Osteoblast (primary cell): ENCODE data around the gene CGB8. TPM values are rescaled to one million over a fixed set of nuclear protein-coding genes. Genes with fewer than 3 reads are reported as not detected.

ENCODE experiments used
- DNase-seq: peaks from one replicate; pipeline ENCODE4 v3.0.0; 2011; ENCODE audit warnings: low spot score, mixed read lengths; ENCODE audit not compliant: insufficient read length; ENCODE audit errors: missing footprints
- H2AFZ ChIP-seq: 2 replicates; pipeline ENCODE4 v1.6.0; 2011; ENCODE audit warnings: mild to moderate bottlenecking, low read length
- H3K27ac ChIP-seq: 2 replicates; pipeline ENCODE4 v1.5.1; 2011; ENCODE audit warnings: mild to moderate bottlenecking, low read depth, low read length, moderate library complexity
- H3K27me3 ChIP-seq: 2 replicates; pipeline ENCODE4 v1.6.0; 2012; ENCODE audit warnings: mild to moderate bottlenecking, control low read depth, inconsistent platforms, low read length, moderate library complexity; ENCODE audit not compliant: insufficient read depth
- H3K36me3 ChIP-seq: 2 replicates; pipeline ENCODE4 v1.5.1; 2011; ENCODE audit warnings: mild to moderate bottlenecking, low read length, control low read depth, moderate library complexity; ENCODE audit not compliant: insufficient read depth
- H3K4me1 ChIP-seq: 2 replicates; pipeline ENCODE4 v1.5.1; 2011; ENCODE audit warnings: mild to moderate bottlenecking, low read length, control low read depth, moderate library complexity; ENCODE audit not compliant: insufficient read depth
- H3K4me2 ChIP-seq: 2 replicates; pipeline ENCODE4 v1.6.0; 2011; ENCODE audit warnings: mild to moderate bottlenecking, low read length; ENCODE audit not compliant: insufficient read depth
- H3K4me3 ChIP-seq: fragments of 200-600 bp; sonication (generic); 3 replicates; pipeline ENCODE4 v1.5.1; 2012; ENCODE audit warnings: mild to moderate bottlenecking, low read length, inconsistent platforms; ENCODE audit not compliant: insufficient read depth
- H3K79me2 ChIP-seq: 2 replicates; pipeline ENCODE4 v1.6.0; 2012; ENCODE audit warnings: mild to moderate bottlenecking, low read length, control low read depth, inconsistent platforms; ENCODE audit not compliant: insufficient read depth
- H3K9me3 ChIP-seq: 2 replicates; pipeline ENCODE4 v1.5.1; 2011; ENCODE audit warnings: low read depth, low read length, control low read depth
- H4K20me1 ChIP-seq: 2 replicates; pipeline ENCODE4 v1.6.0; 2012; ENCODE audit warnings: mild to moderate bottlenecking, low read length, control low read depth; ENCODE audit not compliant: insufficient read depth
- total RNA-seq: library from RNA; depleted of rRNA; stranded (reverse); fragments of >200 nt; gene quantifications from 2 replicates; pipeline ENCODE4 v1.2.3, GENCODE V29; 2012
- TF ChIP-seq, protein P1 (sequence below): IDR thresholded peaks from 2 replicates; pipeline ENCODE4 v1.5.1; 2011; ENCODE audit warnings: mild to moderate bottlenecking, low read depth, low read length, moderate library complexity; ENCODE audit errors: extremely low read depth

CGB8 gene
- total RNA-seq, 1 donor, result not detected

DNA sequence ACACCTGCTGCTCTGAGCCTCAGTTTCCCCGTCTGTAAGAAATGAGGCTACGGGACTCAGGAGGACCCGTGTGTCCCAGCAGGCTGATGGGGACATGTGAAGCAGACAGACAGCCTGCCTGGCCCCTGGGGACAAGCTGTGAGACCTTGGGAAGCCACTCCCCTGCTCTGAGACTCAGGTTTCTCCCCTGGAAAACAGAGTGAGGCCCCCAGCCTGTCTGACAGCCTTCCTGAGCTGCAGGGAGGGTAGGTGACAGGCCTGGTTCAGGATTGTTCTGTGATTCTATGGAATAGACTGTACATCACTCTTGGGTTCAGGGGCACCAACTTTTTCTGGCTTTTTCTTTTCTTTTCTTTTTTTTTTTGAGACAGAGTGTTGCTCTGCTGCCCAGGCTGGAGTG is 18.6 kb upstream of the CGB8 start:
- Histone ChIP-seq H3K4me1 (no peaks in the 10 kb centered on the region), H3K27ac (no peak overlapping the region), H3K36me3 (no peaks in the 10 kb centered on the region), H3K79me2 (no peaks in the 10 kb centered on the region), H3K9me3 (no peaks in the 10 kb centered on the region), H3K27me3 (peaks cover 13% of the 10 kb centered on the region), H2AFZ (no peak overlapping the region), H3K4me3 (no peak overlapping the region), H4K20me1 (no peaks in the 10 kb centered on the region), H3K4me2 (no peak overlapping the region)
- DNase-seq, result peak; percentile 82
- TF ChIP-seq, protein P1, sequence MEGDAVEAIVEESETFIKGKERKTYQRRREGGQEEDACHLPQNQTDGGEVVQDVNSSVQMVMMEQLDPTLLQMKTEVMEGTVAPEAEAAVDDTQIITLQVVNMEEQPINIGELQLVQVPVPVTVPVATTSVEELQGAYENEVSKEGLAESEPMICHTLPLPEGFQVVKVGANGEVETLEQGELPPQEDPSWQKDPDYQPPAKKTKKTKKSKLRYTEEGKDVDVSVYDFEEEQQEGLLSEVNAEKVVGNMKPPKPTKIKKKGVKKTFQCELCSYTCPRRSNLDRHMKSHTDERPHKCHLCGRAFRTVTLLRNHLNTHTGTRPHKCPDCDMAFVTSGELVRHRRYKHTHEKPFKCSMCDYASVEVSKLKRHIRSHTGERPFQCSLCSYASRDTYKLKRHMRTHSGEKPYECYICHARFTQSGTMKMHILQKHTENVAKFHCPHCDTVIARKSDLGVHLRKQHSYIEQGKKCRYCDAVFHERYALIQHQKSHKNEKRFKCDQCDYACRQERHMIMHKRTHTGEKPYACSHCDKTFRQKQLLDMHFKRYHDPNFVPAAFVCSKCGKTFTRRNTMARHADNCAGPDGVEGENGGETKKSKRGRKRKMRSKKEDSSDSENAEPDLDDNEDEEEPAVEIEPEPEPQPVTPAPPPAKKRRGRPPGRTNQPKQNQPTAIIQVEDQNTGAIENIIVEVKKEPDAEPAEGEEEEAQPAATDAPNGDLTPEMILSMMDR, result no peak

DNA sequence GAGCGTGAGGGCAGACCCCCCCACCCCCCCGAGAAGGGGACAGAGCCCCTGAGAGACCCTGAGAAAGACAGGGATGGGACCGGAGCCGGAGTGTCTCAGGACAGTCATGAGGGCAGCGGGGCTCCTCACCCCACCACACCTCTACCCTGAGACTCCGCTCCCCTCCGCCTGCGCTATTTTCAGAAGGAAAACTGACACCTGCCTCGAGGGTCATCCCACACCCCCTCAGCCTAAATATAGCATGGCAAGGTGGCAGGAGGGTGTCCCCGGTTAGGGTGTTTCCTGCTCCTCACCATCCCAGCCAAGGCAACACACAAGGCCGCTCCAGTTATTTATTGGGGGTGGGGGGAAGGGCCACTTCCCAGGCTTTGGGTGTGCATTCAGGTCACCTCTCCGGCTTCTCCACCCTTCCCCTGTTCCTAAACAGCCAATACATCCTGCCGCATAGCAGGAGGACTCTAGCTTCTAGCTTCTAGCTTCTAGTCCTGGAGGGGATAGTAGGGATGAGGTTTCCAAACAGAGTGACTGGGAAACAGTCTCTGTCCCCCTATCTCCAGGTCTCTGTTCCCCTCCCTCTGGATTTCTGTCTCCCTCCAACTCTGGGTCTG is 17.1 kb upstream of the CGB8 start:
- peaks cover 5% of the 10 kb centered on the region for H3K27me3 ChIP-seq
- TF ChIP-seq, protein P1, result no peak
- H3K9me3 ChIP-seq, result no peaks in the 10 kb centered on the region
- no peaks in the 10 kb centered on the region for H4K20me1 ChIP-seq
- H3K79me2 ChIP-seq, result no peaks in the 10 kb centered on the region
- H3K36me3 ChIP-seq, result no peaks in the 10 kb centered on the region
- DNase-seq, result peak; percentile 83
- H3K4me2 ChIP-seq, result no peak overlapping the region
- no peak overlapping the region for H3K27ac ChIP-seq
- H3K4me1 ChIP-seq, result no peaks in the 10 kb centered on the region
- no peak overlapping the region for H3K4me3 ChIP-seq
- H2AFZ ChIP-seq, result no peak overlapping the region

DNA sequence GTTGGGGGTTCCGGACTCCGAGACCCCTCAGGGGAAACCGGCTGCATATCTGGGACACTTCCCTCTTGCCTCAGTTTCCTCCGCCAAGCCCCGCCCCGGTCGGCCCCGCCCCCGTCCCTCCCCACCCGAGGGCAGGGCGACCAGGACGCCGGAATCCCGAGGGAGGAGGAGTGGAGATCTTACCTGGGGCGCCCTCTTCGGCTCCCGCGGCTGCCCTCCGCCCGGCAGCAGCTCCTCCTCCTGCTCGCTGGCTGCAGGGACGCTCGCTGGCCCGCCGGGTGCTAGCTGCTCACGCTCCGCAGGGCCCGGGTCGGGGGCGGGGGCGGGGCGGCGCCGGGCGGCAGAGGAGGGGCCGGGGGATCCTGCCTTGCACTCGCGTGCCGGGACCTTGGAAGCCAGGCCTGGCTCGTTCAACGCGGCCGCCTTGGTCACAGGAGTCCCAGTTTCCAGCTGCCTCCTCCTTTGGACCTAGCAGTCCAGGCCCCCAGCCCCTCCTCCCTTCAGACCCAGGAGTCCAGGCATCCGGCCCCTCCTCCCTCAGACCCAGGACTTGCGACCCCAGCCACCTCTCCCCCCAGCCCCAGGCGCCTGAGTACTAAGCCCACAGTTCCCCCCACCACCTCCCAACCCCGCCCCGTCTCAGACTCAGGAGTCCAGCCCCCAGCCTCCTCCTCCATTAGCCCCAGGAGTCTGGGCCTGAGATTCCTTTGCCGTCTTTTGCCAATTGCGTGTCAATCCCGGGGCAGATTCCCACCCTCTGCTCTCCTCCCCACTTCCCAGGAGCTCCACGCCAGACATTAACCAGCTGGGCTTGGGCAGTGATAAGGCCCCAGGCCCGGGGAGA is 16.1 kb upstream of the CGB8 start, which contains the start of gene NTF4:
TSS of gene NTF4 (minus strand) at position 51 of the 844 bp plus-strand sequence. CDS start 2,821 bp downstream, outside the sequence.
- Histone ChIP-seq H3K27ac (no peak within 1 kb of the TSS), H3K4me1 (no peaks in the 10 kb centered on the region), H3K36me3 (no peaks in the 10 kb centered on the region), H3K4me2 (peak within 1 kb of the TSS; percentile 48), H3K9me3 (no peaks in the 10 kb centered on the region), H4K20me1 (peaks cover 3% of the 10 kb centered on the region), H2AFZ (no peak within 1 kb of the TSS), H3K27me3 (peaks cover 3% of the 10 kb centered on the region), H3K4me3 (peak within 1 kb of the TSS; percentile 19), H3K79me2 (no peaks in the 10 kb centered on the region)
- TF ChIP-seq, protein P1, result no peak
- peak; percentile 94 for DNase-seq

DNA sequence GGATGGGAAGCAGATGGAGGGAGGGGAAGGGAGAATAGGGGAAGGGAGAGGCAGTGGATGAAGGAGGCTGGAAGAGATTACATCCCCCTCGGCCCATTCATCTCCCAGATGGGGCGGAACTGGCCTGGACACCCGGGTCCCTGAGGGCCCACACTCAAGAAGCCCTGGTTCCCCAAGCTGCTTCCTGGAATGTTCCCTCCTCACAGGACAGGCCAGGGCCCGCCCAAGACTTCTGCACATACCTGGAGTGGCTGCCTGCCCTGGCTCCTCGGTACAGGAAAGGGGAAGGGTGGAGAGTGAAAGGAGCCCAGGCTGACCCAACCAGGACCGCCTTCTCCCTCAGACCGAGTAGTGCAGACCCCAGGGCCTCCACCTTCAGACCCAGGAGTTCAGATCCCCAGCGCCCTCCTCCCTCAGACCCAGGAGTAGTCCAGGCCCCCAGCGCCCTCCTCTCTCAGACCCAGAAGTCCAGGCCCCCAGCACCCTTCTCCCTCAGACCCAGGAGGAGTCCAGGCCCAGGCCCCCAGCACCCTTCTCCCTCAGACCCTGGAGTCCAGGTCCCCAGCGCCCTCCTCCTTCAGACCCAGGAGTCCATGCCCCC is 15.2 kb upstream of the CGB8 start:
- Histone ChIP-seq H3K4me1 (no peaks in the 10 kb centered on the region), H3K27ac (no peak overlapping the region), H2AFZ (no peak overlapping the region), H3K9me3 (no peaks in the 10 kb centered on the region), H3K4me2 (peak overlapping the region; percentile 48), H3K79me2 (peaks cover 3% of the 10 kb centered on the region), H3K36me3 (no peaks in the 10 kb centered on the region), H3K27me3 (peaks cover 3% of the 10 kb centered on the region), H3K4me3 (no peak overlapping the region), H4K20me1 (peaks cover 3% of the 10 kb centered on the region)
- TF ChIP-seq, protein P1, result no peak
- DNase-seq, result peak; percentile 44
